ENCODE data around the gene GRM4.

DNA sequence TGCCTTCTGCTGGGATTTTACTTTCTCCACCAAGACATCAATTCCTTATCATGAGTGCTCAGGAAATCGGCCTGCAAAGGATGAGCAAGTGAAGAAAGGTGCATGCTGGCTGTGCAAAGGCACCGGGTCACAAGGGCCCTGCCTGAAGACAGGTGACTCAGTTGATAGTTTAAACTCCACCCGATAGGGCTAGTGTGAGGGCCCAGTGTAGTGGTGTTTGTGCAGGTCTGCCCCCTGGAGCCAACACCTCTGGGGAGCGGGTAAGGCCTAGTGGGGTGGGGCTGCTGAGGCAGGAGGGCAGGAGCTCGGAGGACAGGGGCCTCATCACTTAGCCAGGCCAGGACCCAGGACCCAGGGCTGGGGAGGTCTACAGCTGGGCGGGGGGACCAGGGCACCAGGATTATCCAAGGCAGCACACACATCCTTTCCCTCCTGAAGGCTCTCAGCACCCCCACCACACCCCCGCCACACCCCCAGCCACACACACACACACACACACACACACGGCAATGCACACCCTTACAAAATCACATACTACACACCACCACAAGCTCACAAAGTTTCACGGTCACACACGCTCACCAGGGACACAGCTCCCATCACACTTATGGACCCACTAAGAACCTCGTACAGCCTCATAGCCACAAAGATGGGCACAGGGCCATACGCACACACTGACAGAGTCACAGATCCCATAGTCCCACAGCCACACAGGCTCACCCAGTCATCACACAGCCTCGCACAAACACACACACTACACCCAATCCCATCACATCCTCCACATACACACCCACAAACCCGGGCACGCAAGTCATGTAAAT, 75.4 kb downstream of the GRM4 start:
- no peak for TF ChIP-seq CTCF (IDR thresholded peaks at IDR 0.05)
- no peak for TF ChIP-seq POLR2A (IDR thresholded peaks at IDR 0.05)

All from right lobe of liver (tissue), 4 donors.